ENCODE data around the gene OR4Q3.
"Not testable (repeated sequence)": the region's sequence is repeated elsewhere in the genome, so short reads cannot be mapped to it uniquely, and the experiment has no call there.

The OR4Q3 gene

GRCh38 chr14:19743256-19743655 lies at the start of gene OR4Q3:
Gene OR4Q3 (plus strand): TSS chr14:19743571.
- DNase-seq (ENCODE audit: low read depth in 2 of 2): no peak

GRCh38 chr14:19729359-19729758 lies 14.0 kb upstream of the OR4Q3 start:
- no peak for DNase-seq (ENCODE audit: low read depth in 2 of 2)

GRCh38 chr14:19729763-19730162 lies 13.6 kb upstream of the OR4Q3 start:
- no peak for DNase-seq (ENCODE audit: low read depth in 2 of 2)

- not testable (repeated sequence) for DNase-seq (ENCODE audit: low read depth in 2 of 2)
Observed at GRCh38 chr14:19733893-19734292, 9.5 kb upstream of the OR4Q3 start.

- DNase-seq (ENCODE audit: low read depth in 2 of 2): not testable (repeated sequence)
Observed at GRCh38 chr14:19752316-19752715, 8.9 kb downstream of the OR4Q3 start.

GRCh38 chr14:19754172-19754571 lies 10.8 kb downstream of the OR4Q3 start:
- no peak for DNase-seq (ENCODE audit: low read depth in 2 of 2)

GRCh38 chr14:19771491-19771890 lies 28.1 kb downstream of the OR4Q3 start:
- DNase-seq (ENCODE audit: low read depth in 2 of 2): not testable (repeated sequence)

- DNase-seq (ENCODE audit: low read depth in 2 of 2): no peak
Observed at GRCh38 chr14:19771895-19772430, 28.6 kb downstream of the OR4Q3 start.

GRCh38 chr14:19772454-19772853 lies 29.1 kb downstream of the OR4Q3 start:
- not testable (repeated sequence) for DNase-seq (ENCODE audit: low read depth in 2 of 2)

GRCh38 chr14:19773204-19773603 lies 29.8 kb downstream of the OR4Q3 start, which contains the start of gene OR4M1:
Gene OR4M1 (plus strand): TSS chr14:19773504. CDS start chr14:19780323, 6,819 bp downstream.
- DNase-seq (ENCODE audit: low read depth in 2 of 2): not testable (repeated sequence)

- DNase-seq (ENCODE audit: low read depth in 2 of 2): no peak
Observed at GRCh38 chr14:19775587-19775986, 32.2 kb downstream of the OR4Q3 start.

- not testable (repeated sequence) for DNase-seq (ENCODE audit: low read depth in 2 of 2)
Observed at GRCh38 chr14:19785848-19786247, 42.5 kb downstream of the OR4Q3 start.

GRCh38 chr14:19787318-19787717 lies 43.9 kb downstream of the OR4Q3 start:
- DNase-seq (ENCODE audit: low read depth in 2 of 2): not testable (repeated sequence)

GRCh38 chr14:19788150-19788549 lies 44.8 kb downstream of the OR4Q3 start:
- DNase-seq (ENCODE audit: low read depth in 2 of 2): not testable (repeated sequence)

GRCh38 chr14:19796520-19797108 lies 53.2 kb downstream of the OR4Q3 start:
- not testable (repeated sequence) for DNase-seq (ENCODE audit: low read depth in 2 of 2)
